SIG-M5 treated with dmso at 0.1 percent for 504 hours (cell line): ENCODE measurements around the gene SAFB.
A peak's percentile ranks its signal among the peaks of the same experiment; 100 is the strongest.

Experiments
- DNase-seq: peaks from one replicate; lab custom pipeline; 2025; ENCODE audit not compliant: unreplicated experiment; lab: John Stamatoyannopoulos, UW

The SAFB gene

DNA sequence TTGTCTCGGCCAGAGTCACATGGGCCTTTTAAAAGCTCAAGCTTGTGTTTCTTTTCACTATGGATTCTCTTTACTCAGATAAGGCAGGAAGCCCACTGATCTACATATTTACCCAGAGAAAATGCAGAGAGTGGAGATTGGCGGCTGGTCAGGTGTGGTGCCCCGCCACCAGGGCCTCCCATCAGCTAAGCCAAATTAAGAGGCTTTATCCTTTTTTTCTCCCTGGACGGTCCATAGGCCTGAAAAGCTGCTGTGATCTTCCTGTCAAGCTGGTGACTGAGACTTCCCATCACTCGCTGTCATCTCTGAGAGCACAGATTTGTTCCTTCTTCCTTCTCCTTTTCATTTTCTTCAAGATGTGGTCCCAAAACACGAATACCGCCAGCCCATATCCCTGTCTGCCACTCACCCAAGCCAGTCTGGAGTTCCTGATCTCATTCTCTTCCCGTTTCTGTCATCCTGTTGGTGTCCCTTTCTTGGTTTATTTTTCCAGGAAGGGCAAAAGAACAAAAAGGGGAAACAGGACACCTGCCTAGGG lies 1.9 kb downstream of the SAFB start:
- no peak for DNase-seq

DNA sequence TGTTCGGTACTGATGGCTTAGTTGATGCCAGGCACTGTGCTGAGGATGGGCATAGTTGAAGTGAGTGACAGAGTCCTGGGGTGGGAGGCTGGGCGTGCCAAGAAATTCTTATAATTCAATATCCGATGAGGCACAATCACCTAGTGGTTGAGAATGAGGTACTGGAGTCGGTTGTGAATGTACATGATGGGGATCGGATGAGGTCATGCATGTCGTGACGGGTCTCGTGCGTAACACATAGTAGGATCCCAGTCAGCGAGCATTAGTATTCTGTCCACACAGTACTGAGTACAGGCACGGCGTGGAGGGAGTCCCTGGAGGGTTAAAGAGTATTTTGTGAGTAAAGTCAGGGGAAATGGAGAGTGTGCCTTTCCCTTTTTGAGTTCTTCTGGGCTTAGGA lies 2.8 kb downstream of the SAFB start:
- no peak for DNase-seq

- peak; percentile 94 for DNase-seq
Measured at GRCh38 chr19:5627395-5627904, 4.6 kb downstream of the SAFB start.

GRCh38 chr19:5628461-5628860 lies 5.6 kb downstream of the SAFB start:
- DNase-seq: no peak

DNA sequence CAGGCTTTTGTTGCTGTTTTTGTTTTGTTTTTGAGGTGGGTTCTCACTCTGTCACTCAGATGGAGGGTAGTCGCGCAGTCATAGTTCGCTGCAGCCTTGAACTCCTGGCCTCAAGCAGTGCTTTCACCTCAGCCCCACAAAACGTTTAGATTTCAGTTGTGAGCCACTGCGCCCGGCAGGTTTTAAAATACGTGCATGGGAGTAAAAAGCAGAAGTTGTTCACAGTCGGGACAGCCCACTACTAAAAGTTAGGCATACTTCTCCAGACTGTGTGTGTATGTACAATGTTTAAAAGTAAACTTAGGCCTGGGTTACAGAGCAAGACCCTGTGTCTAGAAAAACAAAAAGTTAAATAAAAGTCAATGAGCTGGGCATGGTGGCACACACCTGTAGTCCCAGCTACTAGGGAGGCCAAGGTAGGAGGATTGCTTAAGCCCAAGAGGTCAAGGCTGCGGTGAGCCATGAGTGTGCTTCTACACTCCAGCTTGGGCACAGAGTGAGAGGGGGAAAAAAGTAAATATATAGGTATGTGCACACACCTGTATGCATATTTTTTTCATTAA lies 6.1 kb downstream of the SAFB start:
- peak; percentile 74 for DNase-seq

- DNase-seq: no peak
Measured at GRCh38 chr19:5631567-5632240, 8.8 kb downstream of the SAFB start.

- DNase-seq: no peak
Measured at GRCh38 chr19:5632241-5632612, 9.3 kb downstream of the SAFB start.

DNA sequence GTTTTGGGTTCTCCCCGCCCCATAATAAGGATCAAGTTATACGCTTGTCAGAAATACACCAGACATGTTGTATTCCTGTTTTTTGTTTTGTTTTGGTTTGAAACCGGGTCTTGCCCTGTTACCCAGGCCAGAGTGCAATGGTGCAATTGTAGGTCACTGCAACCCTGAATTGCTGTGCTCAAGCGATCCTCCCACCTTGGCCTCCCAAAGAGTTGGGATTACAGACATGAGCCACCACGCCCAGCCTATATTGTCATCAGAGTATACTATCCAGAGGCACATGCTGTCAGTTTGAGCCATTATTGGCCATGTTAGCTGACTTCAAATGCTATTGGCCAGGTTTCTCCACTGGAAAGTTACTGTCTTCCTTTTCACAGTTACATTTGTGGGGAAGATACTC lies 9.8 kb downstream of the SAFB start:
- no peak for DNase-seq

GRCh38 chr19:5635427-5635826 lies 12.5 kb downstream of the SAFB start:
- no peak for DNase-seq

DNA sequence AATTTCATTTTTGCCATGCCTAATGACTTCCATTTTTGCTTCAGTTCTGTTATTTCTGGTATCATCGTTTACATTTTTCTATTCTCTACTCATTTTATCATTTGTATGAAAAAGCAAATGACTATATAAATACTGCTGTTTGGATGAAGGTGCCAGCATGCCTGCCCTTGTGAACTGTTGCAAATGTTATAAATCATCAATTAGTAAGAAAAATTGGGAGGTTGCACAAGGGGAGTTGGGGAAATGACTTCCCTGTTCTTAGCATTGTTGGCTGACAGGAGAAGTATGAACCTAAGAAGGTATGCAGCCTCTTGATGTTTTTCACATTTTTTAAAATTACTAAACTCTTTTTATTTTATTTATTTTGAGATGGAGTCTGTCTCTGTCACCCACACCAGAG lies 15.1 kb downstream of the SAFB start:
- DNase-seq: no peak

- no peak for DNase-seq
Measured at GRCh38 chr19:5641171-5641570, 18.3 kb downstream of the SAFB start.

DNA sequence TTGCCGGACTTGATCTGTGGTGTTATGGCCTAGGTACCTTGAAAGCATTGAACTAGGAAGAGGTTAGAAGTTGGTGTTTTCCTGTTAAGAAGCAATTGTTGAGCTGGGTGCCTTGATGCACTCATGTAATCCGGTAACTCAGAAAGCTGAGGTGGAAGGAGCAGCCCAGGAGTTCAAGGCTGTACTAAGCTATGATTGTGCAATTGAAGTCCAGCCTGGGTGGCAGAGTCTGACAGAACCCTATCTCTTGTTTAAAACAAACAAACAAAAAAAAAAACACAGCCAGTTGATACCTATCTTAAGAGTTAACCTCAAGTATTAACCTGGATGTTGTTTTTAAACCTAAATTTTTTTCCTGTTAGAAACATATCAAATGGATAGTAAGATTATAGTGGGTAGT lies 19.3 kb downstream of the SAFB start:
- no peak for DNase-seq

DNA sequence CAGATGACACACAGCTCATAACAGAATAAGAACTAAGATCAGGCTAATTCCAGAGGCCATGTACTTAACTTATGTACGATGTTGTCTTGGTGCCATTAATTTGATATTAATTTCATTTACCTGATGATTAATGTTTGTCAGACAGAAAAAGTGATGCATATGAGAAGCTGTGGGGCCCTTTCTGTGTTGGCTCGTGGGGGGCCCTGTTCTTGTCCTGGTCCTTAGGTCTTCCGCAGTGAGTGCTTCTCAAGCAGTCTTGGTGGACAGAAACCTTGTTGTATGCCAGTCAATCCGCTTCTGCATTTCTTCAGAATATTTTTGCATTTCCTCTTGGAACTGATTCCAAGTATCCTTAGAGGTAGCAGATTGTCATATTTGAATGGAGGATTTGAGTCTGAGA lies 20.2 kb downstream of the SAFB start:
- no peak for DNase-seq

DNA sequence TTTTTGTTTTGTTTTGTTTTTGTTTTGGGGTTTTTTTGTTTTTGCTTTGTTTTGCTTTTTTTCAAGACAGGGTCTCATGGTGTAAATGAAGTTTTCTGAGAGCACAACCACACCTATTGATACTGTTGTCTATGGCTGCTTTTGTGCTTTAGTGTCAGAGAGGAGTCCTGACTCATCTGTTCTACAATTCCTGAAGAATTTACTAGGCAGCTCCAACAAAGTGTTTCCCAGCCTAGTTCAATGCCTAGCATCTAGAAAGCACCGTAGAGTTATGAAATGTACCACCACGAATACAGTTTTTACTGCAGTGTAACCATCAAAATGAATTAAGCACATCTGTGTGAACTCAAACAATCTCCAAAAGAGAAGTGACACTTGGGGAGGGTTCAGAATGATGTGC lies 21.2 kb downstream of the SAFB start:
- no peak for DNase-seq

DNA sequence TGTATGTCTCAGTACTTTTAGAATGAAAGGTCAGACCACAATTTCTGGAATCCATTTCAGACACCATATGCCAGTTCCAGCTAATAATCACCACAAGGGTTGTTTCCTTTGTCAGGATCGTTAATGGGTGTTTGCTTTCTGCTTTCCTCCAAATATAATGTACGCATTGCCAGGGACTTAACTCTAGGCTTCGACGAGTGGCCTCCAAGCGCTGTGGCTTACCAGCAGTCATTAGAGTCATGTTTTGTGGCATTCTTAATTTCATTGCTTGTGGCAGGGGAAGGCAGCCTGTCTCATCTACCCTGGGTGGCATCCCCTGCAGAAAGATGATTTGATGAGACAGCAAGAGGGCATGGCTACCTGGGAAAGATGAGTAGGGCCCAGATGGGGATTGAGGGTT lies 22.5 kb downstream of the SAFB start:
- no peak for DNase-seq

DNA sequence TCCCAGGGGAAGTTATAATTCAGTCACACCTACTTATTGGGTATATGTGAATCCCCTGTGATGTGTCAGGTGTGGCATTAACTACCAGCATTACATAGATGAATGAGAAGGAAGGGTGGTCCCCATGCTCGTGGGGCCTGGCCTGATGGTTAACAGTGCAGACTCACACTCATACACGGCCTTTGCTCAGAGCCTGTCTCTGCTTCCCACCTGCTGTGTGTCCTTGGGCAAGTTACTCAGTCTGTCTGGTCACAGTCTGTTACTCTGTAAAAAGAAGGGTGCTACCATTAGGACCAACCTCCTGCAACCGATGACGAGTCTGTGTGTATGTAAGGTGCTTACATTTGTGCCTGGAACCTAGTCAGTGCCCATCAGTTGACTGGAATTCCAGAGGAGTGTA lies 23.8 kb downstream of the SAFB start:
- no peak for DNase-seq

DNA sequence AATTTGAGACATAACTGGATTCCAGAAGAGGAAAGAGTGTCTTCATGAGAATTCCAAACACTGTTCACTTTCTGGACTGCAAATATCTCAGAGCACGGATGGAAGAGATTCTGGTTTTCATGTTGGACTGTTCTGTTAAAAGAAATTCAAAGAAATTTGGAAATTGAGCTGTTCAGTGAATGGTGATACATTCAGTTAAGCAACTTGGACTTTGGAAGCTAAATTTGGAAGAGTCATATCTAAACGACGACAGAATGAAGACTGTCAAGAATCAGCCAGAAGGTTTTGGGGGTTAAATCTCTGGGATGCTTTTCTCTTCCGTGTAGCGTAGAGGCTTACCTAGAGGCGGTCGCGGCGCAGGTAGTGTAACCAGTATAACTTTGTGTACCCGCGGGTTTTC lies 25.6 kb downstream of the SAFB start:
- no peak for DNase-seq

GRCh38 chr19:5651361-5651760 lies 28.5 kb downstream of the SAFB start:
- no peak for DNase-seq

DNA sequence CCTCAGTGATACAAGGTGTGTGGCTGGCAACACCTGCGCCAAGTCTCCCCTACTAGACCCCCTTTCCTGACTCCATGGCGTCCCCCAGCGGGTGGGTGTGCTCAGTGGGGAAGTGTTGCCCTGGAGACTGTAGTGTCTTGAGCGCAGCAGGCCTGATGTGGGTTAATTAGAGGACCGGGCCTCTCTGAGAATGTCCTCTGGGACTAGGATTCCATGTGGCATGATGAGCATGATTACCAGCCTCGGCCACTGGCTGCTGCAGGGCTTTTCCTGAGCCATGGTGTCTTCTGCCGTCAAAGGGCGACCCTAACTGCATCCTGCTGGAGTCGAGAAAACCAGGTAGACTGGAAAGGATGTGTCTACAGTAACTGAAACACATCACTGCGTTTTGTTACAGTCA lies 29.4 kb downstream of the SAFB start:
- DNase-seq: no peak

DNA sequence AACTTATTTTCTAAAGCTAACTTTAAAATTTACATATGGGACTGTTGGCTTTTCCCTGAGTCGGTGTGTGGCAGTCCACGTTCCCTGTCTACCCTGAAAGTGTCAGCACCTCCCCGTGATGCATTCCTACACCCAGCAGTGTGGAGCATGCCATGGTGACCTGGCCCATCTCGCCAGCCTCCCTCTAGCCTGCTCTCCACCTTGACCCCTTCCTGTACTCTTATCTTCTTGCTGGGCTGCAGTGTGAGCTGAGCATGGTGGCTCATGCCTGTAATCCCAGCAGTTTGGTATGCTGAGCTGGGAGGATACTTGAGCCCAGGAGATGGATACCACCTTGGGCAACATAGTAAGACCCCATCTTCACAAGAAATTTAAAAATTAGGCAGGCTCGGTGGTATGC lies 32.0 kb downstream of the SAFB start:
- DNase-seq: no peak

GRCh38 chr19:5655412-5655811 lies 32.5 kb downstream of the SAFB start:
- no peak for DNase-seq

DNA sequence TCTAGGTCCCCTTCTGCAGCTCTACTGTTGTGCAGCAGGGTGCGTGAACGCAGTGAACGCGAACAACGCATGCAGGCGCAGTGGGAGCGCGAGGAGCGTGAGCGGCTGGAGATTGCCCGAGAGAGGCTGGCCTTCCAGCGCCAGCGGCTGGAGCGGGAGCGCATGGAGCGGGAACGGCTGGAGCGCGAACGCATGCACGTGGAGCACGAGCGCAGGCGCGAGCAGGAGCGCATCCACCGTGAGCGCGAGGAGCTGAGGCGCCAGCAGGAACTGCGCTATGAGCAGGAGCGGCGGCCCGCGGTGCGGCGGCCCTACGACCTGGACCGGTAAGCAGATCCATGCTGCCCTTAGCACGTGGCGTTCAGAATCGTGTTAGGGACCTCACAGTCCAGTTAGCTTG lies 38.6 kb downstream of the SAFB start:
- no peak for DNase-seq

GRCh38 chr19:5663904-5664303 lies 41.0 kb downstream of the SAFB start:
- DNase-seq: no peak
